ENCODE results near the gene ARRDC3.
A peak's percentile ranks its signal among the peaks of the same experiment; 100 is the strongest.
"Not testable (repeated sequence)": the region's sequence is repeated elsewhere in the genome, so short reads cannot be mapped to it uniquely, and the experiment has no call there.

Gene ARRDC3

DNA sequence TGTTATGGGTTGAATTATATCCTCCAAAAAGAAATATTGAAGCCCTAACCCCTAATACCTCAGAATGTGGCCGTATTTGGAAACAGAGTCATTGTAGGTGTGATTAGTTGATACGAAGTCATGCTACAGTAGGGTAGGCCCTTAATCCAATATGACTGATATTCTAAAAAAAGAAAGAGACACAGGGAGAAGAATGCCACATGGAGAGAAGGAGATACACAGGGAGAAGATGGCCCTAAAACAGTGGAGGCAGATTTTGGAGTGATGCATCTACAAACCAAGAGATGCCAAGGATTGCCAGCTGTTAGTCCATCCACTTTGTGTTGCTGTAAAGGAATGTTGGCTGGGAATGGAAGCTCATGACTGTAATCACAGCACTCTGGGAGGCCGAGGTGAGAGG, 21.3 kb downstream of the ARRDC3 start:
- no peaks in the 10 kb centered on the region for H3K27me3 ChIP-seq (ENCODE audit: control insufficient read depth in 1 of 2, insufficient read depth in 2 of 2, low read length in 2 of 2)
- no peak overlapping the region for H3K27ac ChIP-seq (ENCODE audit: low read depth, low read length)
- no peaks in the 10 kb centered on the region for H3K9me3 ChIP-seq (ENCODE audit: control insufficient read depth in 1 of 2, low read length in 2 of 2)
- no peaks in the 10 kb centered on the region for H3K36me3 ChIP-seq (ENCODE audit: control insufficient read depth in 1 of 2, insufficient read depth in 2 of 2, low read length in 2 of 2)
- no peak overlapping the region for H3K4me3 ChIP-seq (ENCODE audit: low read depth in 1 of 2, low read length in 2 of 2)
- no peak overlapping the region for H3K9ac ChIP-seq (ENCODE audit: low read depth in 1 of 2, low read length in 2 of 2)
- peaks cover 5 to 6% of the 10 kb centered on the region in 2 donors for H3K4me1 ChIP-seq (ENCODE audit: control insufficient read depth in 1 of 2, insufficient read depth in 2 of 2, low read length in 2 of 2)

GRCh38 chr5:91361055-91361701, 21.9 kb downstream of the ARRDC3 start:
- no peak overlapping the region for H3K27ac ChIP-seq (ENCODE audit: low read depth, low read length)
- H3K9ac ChIP-seq (ENCODE audit: low read depth in 1 of 2, low read length in 2 of 2) = no peak overlapping the region
- no peaks in the 10 kb centered on the region for H3K9me3 ChIP-seq (ENCODE audit: control insufficient read depth in 1 of 2, low read length in 2 of 2)
- H3K4me3 ChIP-seq (ENCODE audit: low read depth in 1 of 2, low read length in 2 of 2) = no peak overlapping the region
- no peaks in the 10 kb centered on the region for H3K36me3 ChIP-seq (ENCODE audit: control insufficient read depth in 1 of 2, insufficient read depth in 2 of 2, low read length in 2 of 2)
- H3K4me1 ChIP-seq (ENCODE audit: control insufficient read depth in 1 of 2, insufficient read depth in 2 of 2, low read length in 2 of 2) = peaks cover 5 to 6% of the 10 kb centered on the region in 2 donors
- no peaks in the 10 kb centered on the region for H3K27me3 ChIP-seq (ENCODE audit: control insufficient read depth in 1 of 2, insufficient read depth in 2 of 2, low read length in 2 of 2)

DNA sequence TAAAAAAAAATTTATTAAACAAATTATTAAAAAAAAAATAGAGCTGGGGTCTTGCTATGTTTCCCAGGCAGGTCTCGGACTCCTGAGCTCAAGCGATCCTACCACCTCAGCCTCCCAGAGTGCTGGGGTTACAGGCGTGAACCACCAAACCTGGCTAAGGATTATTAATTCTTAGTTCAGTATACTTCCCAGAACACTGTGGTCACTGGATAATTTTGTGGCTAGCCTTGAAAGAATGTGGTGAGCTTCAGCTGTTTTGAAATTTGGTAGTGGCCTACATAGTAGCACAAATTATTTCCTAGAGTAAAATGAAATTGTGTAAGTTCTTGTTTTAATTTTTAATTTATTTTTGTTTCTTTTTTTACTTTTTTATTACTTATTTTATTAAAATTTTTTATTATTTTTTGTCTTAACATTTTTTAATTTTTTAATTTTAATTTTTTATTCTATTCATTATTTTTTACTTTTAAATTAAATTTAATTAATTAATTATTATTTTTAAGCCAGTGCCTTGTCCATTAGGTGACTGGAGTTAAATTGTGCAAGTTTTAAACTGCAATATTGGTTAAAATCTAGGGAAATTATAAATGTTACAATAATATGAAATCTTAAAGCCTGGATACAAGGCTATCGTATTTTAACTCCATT, 23.0 kb downstream of the ARRDC3 start:
- Histone ChIP-seq H3K4me3 (ENCODE audit: low read depth in 1 of 2, low read length in 2 of 2) (no peak overlapping the region), H3K27me3 (ENCODE audit: control insufficient read depth in 1 of 2, insufficient read depth in 2 of 2, low read length in 2 of 2) (no peaks in the 10 kb centered on the region), H3K27ac (ENCODE audit: low read depth, low read length) (no peak overlapping the region), H3K9ac (ENCODE audit: low read depth in 1 of 2, low read length in 2 of 2) (no peak overlapping the region), H3K36me3 (ENCODE audit: control insufficient read depth in 1 of 2, insufficient read depth in 2 of 2, low read length in 2 of 2) (no peaks in the 10 kb centered on the region), H3K9me3 (ENCODE audit: control insufficient read depth in 1 of 2, low read length in 2 of 2) (no peaks in the 10 kb centered on the region), H3K4me1 (ENCODE audit: control insufficient read depth in 1 of 2, insufficient read depth in 2 of 2, low read length in 2 of 2) (peaks cover 5 to 6% of the 10 kb centered on the region in 2 donors)

GRCh38 chr5:91357806-91358205, 25.3 kb downstream of the ARRDC3 start:
- Histone ChIP-seq H3K36me3 (ENCODE audit: control insufficient read depth in 1 of 2, insufficient read depth in 2 of 2, low read length in 2 of 2) (no peaks in the 10 kb centered on the region), H3K9ac (ENCODE audit: low read depth in 1 of 2, low read length in 2 of 2) (no peak overlapping the region), H3K27ac (ENCODE audit: low read depth, low read length) (no peak overlapping the region), H3K9me3 (ENCODE audit: control insufficient read depth in 1 of 2, low read length in 2 of 2) (no peaks in the 10 kb centered on the region), H3K4me1 (ENCODE audit: control insufficient read depth in 1 of 2, insufficient read depth in 2 of 2, low read length in 2 of 2) (peaks cover 5 to 6% of the 10 kb centered on the region in 2 donors), H3K27me3 (ENCODE audit: control insufficient read depth in 1 of 2, insufficient read depth in 2 of 2, low read length in 2 of 2) (no peaks in the 10 kb centered on the region), H3K4me3 (ENCODE audit: low read depth in 1 of 2, low read length in 2 of 2) (no peak overlapping the region)

GRCh38 chr5:91357012-91357634, 26.0 kb downstream of the ARRDC3 start:
- Histone ChIP-seq H3K4me3 (ENCODE audit: low read depth in 1 of 2, low read length in 2 of 2) (peak overlapping the region; percentile 10 to 38), H3K4me1 (ENCODE audit: control insufficient read depth in 1 of 2, insufficient read depth in 2 of 2, low read length in 2 of 2) (peaks cover 5 to 6% of the 10 kb centered on the region in 2 donors), H3K9ac (ENCODE audit: low read depth in 1 of 2, low read length in 2 of 2) (no peak overlapping the region), H3K27me3 (ENCODE audit: control insufficient read depth in 1 of 2, insufficient read depth in 2 of 2, low read length in 2 of 2) (no peaks in the 10 kb centered on the region), H3K9me3 (ENCODE audit: control insufficient read depth in 1 of 2, low read length in 2 of 2) (no peaks in the 10 kb centered on the region), H3K36me3 (ENCODE audit: control insufficient read depth in 1 of 2, insufficient read depth in 2 of 2, low read length in 2 of 2) (no peaks in the 10 kb centered on the region), H3K27ac (ENCODE audit: low read depth, low read length) (no peak overlapping the region)

DNA sequence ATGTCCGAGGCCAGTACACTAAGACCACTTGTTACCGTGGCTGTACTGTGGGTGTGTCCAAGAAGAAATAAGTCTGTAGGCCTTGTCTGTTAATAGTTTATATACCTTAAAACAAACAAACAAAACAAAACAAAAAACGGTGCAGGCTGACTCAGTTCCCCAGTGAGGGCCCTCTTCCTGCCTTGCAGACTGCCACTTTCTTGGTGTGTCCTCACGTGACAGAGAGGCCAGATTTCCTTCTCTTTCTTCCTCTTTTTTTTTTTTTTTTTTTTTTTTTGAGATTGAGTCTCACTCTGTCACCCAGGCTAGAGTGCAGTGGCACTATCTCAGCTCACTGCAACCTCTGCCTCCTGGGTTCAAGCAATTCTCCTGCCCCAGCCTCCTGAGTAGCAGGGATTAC, 28.2 kb downstream of the ARRDC3 start:
- not testable (repeated sequence) for H3K9ac ChIP-seq (ENCODE audit: low read depth in 1 of 2, low read length in 2 of 2); H3K36me3 ChIP-seq (ENCODE audit: control insufficient read depth in 1 of 2, insufficient read depth in 2 of 2, low read length in 2 of 2); H3K27me3 ChIP-seq (ENCODE audit: control insufficient read depth in 1 of 2, insufficient read depth in 2 of 2, low read length in 2 of 2); H3K9me3 ChIP-seq (ENCODE audit: control insufficient read depth in 1 of 2, low read length in 2 of 2); H3K4me3 ChIP-seq (ENCODE audit: low read depth in 1 of 2, low read length in 2 of 2); H3K27ac ChIP-seq (ENCODE audit: low read depth, low read length); H3K4me1 ChIP-seq (ENCODE audit: control insufficient read depth in 1 of 2, insufficient read depth in 2 of 2, low read length in 2 of 2)

GRCh38 chr5:91352831-91353695, 30.1 kb downstream of the ARRDC3 start:
- Histone ChIP-seq H3K27ac (ENCODE audit: low read depth, low read length) (no peak overlapping the region), H3K27me3 (ENCODE audit: control insufficient read depth in 1 of 2, insufficient read depth in 2 of 2, low read length in 2 of 2) (no peaks in the 10 kb centered on the region), H3K9me3 (ENCODE audit: control insufficient read depth in 1 of 2, low read length in 2 of 2) (no peaks in the 10 kb centered on the region), H3K9ac (ENCODE audit: low read depth in 1 of 2, low read length in 2 of 2) (no peak overlapping the region), H3K4me3 (ENCODE audit: low read depth in 1 of 2, low read length in 2 of 2) (no peak overlapping the region), H3K36me3 (ENCODE audit: control insufficient read depth in 1 of 2, insufficient read depth in 2 of 2, low read length in 2 of 2) (no peaks in the 10 kb centered on the region), H3K4me1 (ENCODE audit: control insufficient read depth in 1 of 2, insufficient read depth in 2 of 2, low read length in 2 of 2) (peaks cover 5 to 6% of the 10 kb centered on the region in 2 donors)

DNA sequence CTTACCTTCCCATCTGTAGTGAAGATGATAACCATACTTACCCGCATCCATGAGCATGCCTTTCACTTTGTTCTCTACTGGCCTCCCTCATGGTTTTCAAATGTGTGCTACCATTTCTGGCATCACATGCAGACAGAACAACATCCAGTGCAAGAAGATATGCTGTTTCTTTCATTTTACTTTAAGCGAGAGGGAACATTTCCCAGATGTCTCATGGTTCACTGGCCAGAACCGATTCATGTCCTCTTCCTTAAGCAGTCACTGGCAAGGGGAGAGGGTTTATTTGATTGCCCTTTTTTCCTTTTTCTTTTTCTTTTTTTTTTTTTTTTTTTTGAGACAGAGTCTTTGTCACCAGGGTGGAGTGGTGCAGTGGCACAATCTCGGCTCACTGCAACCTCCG, 37.7 kb downstream of the ARRDC3 start:
- Histone ChIP-seq H3K9me3 (ENCODE audit: control insufficient read depth in 1 of 2, low read length in 2 of 2) (no peaks in the 10 kb centered on the region), H3K4me3 (ENCODE audit: low read depth in 1 of 2, low read length in 2 of 2) (no peak overlapping the region), H3K27me3 (ENCODE audit: control insufficient read depth in 1 of 2, insufficient read depth in 2 of 2, low read length in 2 of 2) (no peaks in the 10 kb centered on the region), H3K36me3 (ENCODE audit: control insufficient read depth in 1 of 2, insufficient read depth in 2 of 2, low read length in 2 of 2) (no peaks in the 10 kb centered on the region), H3K27ac (ENCODE audit: low read depth, low read length) (no peak overlapping the region), H3K9ac (ENCODE audit: low read depth in 1 of 2, low read length in 2 of 2) (no peak overlapping the region), H3K4me1 (ENCODE audit: control insufficient read depth in 1 of 2, insufficient read depth in 2 of 2, low read length in 2 of 2) (no peaks in the 10 kb centered on the region)

GRCh38 chr5:91344661-91345200, 38.4 kb downstream of the ARRDC3 start:
- H3K27ac ChIP-seq (ENCODE audit: low read depth, low read length); H3K9ac ChIP-seq (ENCODE audit: low read depth in 1 of 2, low read length in 2 of 2); H3K4me1 ChIP-seq (ENCODE audit: control insufficient read depth in 1 of 2, insufficient read depth in 2 of 2, low read length in 2 of 2); H3K9me3 ChIP-seq (ENCODE audit: control insufficient read depth in 1 of 2, low read length in 2 of 2); H3K4me3 ChIP-seq (ENCODE audit: low read depth in 1 of 2, low read length in 2 of 2); H3K27me3 ChIP-seq (ENCODE audit: control insufficient read depth in 1 of 2, insufficient read depth in 2 of 2, low read length in 2 of 2); H3K36me3 ChIP-seq (ENCODE audit: control insufficient read depth in 1 of 2, insufficient read depth in 2 of 2, low read length in 2 of 2): not testable (repeated sequence)

GRCh38 chr5:91343916-91344315, 39.2 kb downstream of the ARRDC3 start:
- Histone ChIP-seq H3K4me1 (ENCODE audit: control insufficient read depth in 1 of 2, insufficient read depth in 2 of 2, low read length in 2 of 2) (no peaks in the 10 kb centered on the region), H3K9ac (ENCODE audit: low read depth in 1 of 2, low read length in 2 of 2) (no peak overlapping the region), H3K27me3 (ENCODE audit: control insufficient read depth in 1 of 2, insufficient read depth in 2 of 2, low read length in 2 of 2) (no peaks in the 10 kb centered on the region), H3K4me3 (ENCODE audit: low read depth in 1 of 2, low read length in 2 of 2) (no peak overlapping the region), H3K36me3 (ENCODE audit: control insufficient read depth in 1 of 2, insufficient read depth in 2 of 2, low read length in 2 of 2) (no peaks in the 10 kb centered on the region), H3K27ac (ENCODE audit: low read depth, low read length) (no peak overlapping the region), H3K9me3 (ENCODE audit: control insufficient read depth in 1 of 2, low read length in 2 of 2) (no peaks in the 10 kb centered on the region)

All from duodenal mucosa (tissue), 2 donors.